Measurements from ENCODE around the gene RAET1E.
"Not testable (repeated sequence)": the region's sequence is repeated elsewhere in the genome, so short reads cannot be mapped to it uniquely, and the experiment has no call there.

The RAET1E gene

GRCh38 chr6:149861603-149862423, 36.1 kb downstream of the RAET1E start:
- DNase-seq (ENCODE audit: low spot score), result no peak

DNA sequence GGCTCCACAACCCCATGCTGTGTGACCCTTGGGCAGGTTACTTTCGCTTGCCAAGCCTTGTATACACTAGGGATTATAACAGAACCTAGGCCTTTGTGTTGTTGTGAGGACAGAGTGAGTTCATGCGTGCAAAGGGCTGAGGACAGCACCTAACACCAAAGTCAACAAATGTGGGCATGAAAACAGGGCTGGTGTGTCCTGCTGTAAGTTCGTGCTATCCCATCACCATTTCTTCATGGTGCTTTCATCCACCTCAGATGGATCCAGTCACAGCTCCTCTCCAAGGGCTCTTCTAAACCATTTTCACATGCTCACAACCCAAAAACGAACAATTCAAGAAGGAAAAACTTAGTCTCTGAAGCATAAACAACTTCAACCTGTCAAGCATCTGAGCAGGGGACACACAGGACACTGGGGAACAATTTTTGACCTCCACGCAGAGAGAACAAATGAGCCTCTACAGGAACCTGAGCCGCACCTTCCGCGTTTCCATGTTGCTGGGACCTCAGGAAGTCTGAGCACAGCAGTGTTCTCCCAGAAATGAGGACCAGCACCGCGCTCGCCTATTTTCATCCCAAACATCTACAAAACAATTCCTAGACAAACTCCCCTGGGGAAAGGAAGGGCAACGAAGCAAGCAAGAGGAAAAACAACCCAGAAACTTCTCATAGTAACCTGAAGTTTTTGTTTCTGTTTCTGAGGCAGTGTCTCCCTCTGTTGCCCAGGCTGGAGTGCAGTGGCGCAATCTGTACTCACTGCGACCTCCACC, 36.9 kb downstream of the RAET1E start:
- no peak for DNase-seq (ENCODE audit: low spot score)

- no peak for DNase-seq (ENCODE audit: low spot score)
These were observed 37.4 kb downstream of the RAET1E start for GRCh38 chr6:149860513-149860833.

DNA sequence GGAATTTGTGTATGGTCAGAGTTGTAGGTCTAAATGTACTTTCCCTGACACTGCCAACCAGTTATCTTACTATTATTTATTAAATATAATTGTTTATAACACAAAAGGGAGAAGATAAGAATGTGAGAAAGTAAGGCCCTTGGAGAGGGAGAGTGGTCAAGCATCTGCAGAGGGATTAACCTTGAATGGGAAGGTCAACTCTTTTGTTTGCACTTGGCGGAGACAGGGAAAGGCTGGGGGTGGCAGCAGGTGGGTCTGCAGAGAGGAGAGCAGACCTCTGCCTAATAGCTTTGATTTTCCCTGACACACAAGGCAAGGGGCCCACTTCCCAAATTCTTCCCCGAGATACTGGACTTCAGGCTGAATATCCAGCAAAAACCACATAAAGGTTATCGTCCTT, 38.0 kb downstream of the RAET1E start:
- DNase-seq (ENCODE audit: low spot score), result no peak

DNA sequence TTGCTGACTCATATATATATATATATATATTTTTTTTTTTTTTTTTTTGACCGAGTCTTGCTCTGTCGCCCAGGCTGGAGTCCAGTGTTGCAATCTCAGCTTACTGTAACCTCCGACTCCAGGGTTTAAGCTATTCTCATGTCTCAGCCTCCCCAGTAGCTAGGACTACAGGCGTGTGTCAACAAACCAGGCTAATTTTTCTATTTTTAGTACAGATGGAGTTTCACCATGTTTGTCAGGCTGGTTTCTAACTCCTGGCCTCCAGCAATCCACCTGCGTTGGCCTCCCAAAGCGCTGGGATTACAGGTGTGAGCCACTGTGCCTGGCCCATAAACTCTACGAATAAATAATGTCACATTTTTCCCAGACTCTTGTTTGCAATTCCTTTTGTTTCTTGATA, 38.5 kb downstream of the RAET1E start:
- no peak for DNase-seq (ENCODE audit: low spot score)

- DNase-seq (ENCODE audit: low spot score), result no peak
These were observed 40.4 kb downstream of the RAET1E start for GRCh38 chr6:149857541-149857940.

GRCh38 chr6:149856256-149856994, 41.5 kb downstream of the RAET1E start:
- no peak for DNase-seq (ENCODE audit: low spot score)

DNA sequence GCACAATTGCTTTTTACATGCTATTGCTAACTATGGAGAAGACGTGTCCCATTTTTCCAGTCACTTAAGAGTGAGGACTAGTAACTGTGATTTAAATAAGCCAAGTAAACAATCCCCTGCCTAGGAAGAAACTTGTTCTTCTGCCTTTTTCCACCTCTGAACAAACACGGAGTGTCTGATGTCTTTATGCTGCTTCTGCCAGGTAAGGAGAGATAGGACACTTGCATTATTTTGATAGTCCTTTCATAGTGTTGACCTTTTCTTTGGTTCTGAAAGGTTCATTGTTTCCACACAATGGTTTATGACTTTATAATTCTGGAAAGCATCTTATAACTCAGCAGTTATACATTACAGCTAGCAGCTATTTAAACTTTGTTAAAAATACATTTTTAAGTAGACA, 42.2 kb downstream of the RAET1E start:
- DNase-seq (ENCODE audit: low spot score), result no peak

- no peak for DNase-seq (ENCODE audit: low spot score)
These were observed 42.8 kb downstream of the RAET1E start for GRCh38 chr6:149855040-149855654.

GRCh38 chr6:149854532-149854931, 43.4 kb downstream of the RAET1E start:
- DNase-seq (ENCODE audit: low spot score), result no peak

DNA sequence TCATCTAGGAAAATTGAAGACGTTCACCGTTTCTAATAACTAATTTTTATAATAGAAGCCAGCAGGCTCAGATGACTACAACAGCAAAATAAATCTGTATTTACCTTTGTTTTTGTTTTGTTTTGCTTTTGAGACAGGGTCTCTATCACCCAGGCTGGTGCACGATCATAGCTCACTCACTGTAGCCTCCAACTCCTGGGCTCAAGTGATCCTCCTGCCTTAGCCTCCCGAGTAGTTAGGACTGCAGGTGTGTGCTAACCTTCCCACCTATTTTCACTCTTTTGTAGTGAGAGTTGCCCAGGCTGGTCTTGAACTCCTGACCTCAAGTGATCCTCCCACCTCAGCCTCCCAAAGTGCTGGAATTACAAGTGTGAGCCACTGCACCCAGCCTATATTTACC, 43.9 kb downstream of the RAET1E start:
- not testable (repeated sequence) for DNase-seq (ENCODE audit: low spot score)

- no peak for DNase-seq (ENCODE audit: low spot score)
These were observed 45.0 kb downstream of the RAET1E start for GRCh38 chr6:149852881-149853280.

- DNase-seq (ENCODE audit: low spot score), result no peak
These were observed 45.7 kb downstream of the RAET1E start for GRCh38 chr6:149852180-149852579.

GRCh38 chr6:149851461-149852110, 46.3 kb downstream of the RAET1E start:
- DNase-seq (ENCODE audit: low spot score), result no peak

DNA sequence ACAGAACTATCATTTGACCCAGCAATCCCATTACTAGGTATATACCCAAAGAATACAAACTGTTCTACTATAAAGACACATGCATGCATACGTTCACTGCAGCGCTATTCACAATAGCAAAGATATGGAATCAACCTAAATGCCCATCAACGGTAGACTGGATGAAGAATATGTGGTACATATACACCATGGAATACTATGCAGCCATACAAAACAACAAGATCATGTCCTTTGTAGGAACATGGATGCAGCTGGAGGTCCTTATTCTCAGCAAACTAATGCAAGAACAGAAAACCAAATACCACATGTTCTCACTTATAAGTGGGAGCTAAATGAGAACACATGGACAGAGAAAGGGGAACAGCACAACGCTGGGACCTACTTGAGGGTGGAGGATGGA, 49.6 kb downstream of the RAET1E start:
- DNase-seq (ENCODE audit: low spot score), result not testable (repeated sequence)

All from pons (tissue), 1 donor.